Liver (tissue), 9 donors: ENCODE measurements around the gene CHRDL1. TPM values are rescaled to one million over a fixed set of nuclear protein-coding genes. Genes with fewer than 3 reads are reported as not detected.

Source experiments
- DNase-seq: peaks from one replicate; pipeline ENCODE4 v3.0.0-alpha.2; 2017; ENCODE audit warnings: low spot score
- H3K27ac ChIP-seq, 2 donors: one replicate each; pipeline ENCODE4 v1.7.0; 2013; ENCODE audit warnings: inconsistent platforms in 2 of 2, low read length in 2 of 2, control low read depth in 1 of 2, low read depth in 1 of 2, mild to moderate bottlenecking in 1 of 2
- H3K27me3 ChIP-seq, 4 donors: one replicate each; pipeline versions ENCODE4 v1.6.1 to v1.7.0; 2013; ENCODE audit warnings: low read length in 3 of 4, inconsistent platforms in 1 of 4, mild to moderate bottlenecking in 1 of 4, moderate library complexity in 1 of 4; ENCODE audit not compliant: control insufficient read depth in 4 of 4, insufficient read depth in 4 of 4
- H3K36me3 ChIP-seq, 4 donors: one replicate each; pipeline versions ENCODE4 v1.6.1 to v1.7.0; 2013; ENCODE audit warnings: low read length in 3 of 4, mild to moderate bottlenecking in 3 of 4, low read depth in 1 of 4, moderate library complexity in 1 of 4; ENCODE audit not compliant: control insufficient read depth in 4 of 4, insufficient read depth in 3 of 4
- H3K4me1 ChIP-seq, 4 donors: one replicate each; pipeline versions ENCODE4 v1.6.1 to v1.7.0; 2013; ENCODE audit warnings: low read length in 3 of 4, mild to moderate bottlenecking in 3 of 4, moderate library complexity in 1 of 4; ENCODE audit not compliant: control insufficient read depth in 4 of 4, insufficient read depth in 4 of 4
- H3K4me3 ChIP-seq, 3 donors: one replicate each; pipeline versions ENCODE4 v1.6.1 to v1.7.0; 2013; ENCODE audit warnings: low read length in 3 of 3, control low read depth in 1 of 3, low read depth in 1 of 3, mild to moderate bottlenecking in 1 of 3
- H3K9ac ChIP-seq, 2 donors: one replicate each; pipeline ENCODE4 v1.7.0; 2013; ENCODE audit warnings: low read length in 2 of 2, mild to moderate bottlenecking in 2 of 2, moderate library complexity in 2 of 2, control low read depth in 1 of 2, low read depth in 1 of 2
- H3K9me3 ChIP-seq, 4 donors: one replicate each; pipeline versions ENCODE4 v1.6.1 to v1.7.0; 2013; ENCODE audit warnings: low read length in 3 of 4; ENCODE audit not compliant: control insufficient read depth in 4 of 4
- EGR1 ChIP-seq, 2 donors: IDR thresholded peaks; 2 replicates each; pipeline ENCODE4 v1.6.1; 2016 to 2018; ENCODE audit warnings: antibody characterized with exemption in 2 of 2, low read depth in 2 of 2
- FOXA1 ChIP-seq: IDR thresholded peaks from 2 replicates; pipeline ENCODE4 v1.6.1; 2016; ENCODE audit warnings: antibody characterized with exemption
- FOXA2 ChIP-seq: IDR thresholded peaks from 2 replicates; pipeline ENCODE4 v1.6.1; 2016; ENCODE audit warnings: antibody characterized with exemption
- GABPA ChIP-seq, 2 donors: IDR thresholded peaks in 1 of 2; conservative IDR thresholded peaks in 1 of 2; 2 replicates each; pipeline ENCODE4 v1.6.1; 2016; ENCODE audit warnings: antibody characterized with exemption in 2 of 2, mild to moderate bottlenecking in 1 of 2, moderate library complexity in 1 of 2
- HNF4A ChIP-seq, 2 donors: conservative IDR thresholded peaks; 2 replicates each; pipeline ENCODE4 v1.6.1; 2016; ENCODE audit warnings: antibody characterized with exemption in 2 of 2, mild to moderate bottlenecking in 2 of 2
- HNF4G ChIP-seq: IDR thresholded peaks from 2 replicates; pipeline ENCODE4 v1.6.1; 2016; ENCODE audit warnings: antibody characterized with exemption
- JUND ChIP-seq, 2 donors: IDR thresholded peaks; 2 replicates each; pipeline ENCODE4 v1.6.1; 2016; ENCODE audit warnings: antibody characterized with exemption in 2 of 2
- MAX ChIP-seq: IDR thresholded peaks from 2 replicates; pipeline ENCODE4 v1.6.1; 2016; ENCODE audit warnings: antibody characterized with exemption
- NR2F2 ChIP-seq: IDR thresholded peaks from 2 replicates; pipeline ENCODE4 v1.6.1; 2016; ENCODE audit warnings: antibody characterized with exemption
- RAD21 ChIP-seq, 2 donors: IDR thresholded peaks; 2 replicates each; pipeline ENCODE4 v1.6.1; 2016; ENCODE audit warnings: antibody characterized with exemption in 2 of 2, mild to moderate bottlenecking in 2 of 2
- RXRA ChIP-seq, 2 donors: IDR thresholded peaks; 2 replicates each; pipeline ENCODE4 v1.6.1; 2017 to 2018; ENCODE audit warnings: antibody characterized with exemption in 2 of 2, mild to moderate bottlenecking in 1 of 2
- SP1 ChIP-seq: IDR thresholded peaks from 2 replicates; pipeline ENCODE4 v1.6.1; 2018; ENCODE audit warnings: antibody characterized with exemption, mild to moderate bottlenecking
- TAF1 ChIP-seq: conservative IDR thresholded peaks from 2 replicates; pipeline ENCODE4 v1.6.1; 2016; ENCODE audit warnings: antibody characterized with exemption, mild to moderate bottlenecking
- YY1 ChIP-seq: IDR thresholded peaks from 2 replicates; pipeline ENCODE4 v1.6.1; 2016; ENCODE audit warnings: antibody characterized with exemption, mild to moderate bottlenecking
- WGBS: extraction: QIAGEN DNeasy Blood & Tissue Kit; methylation state at CpG from one replicate; pipeline ENCODE4 v1.1.7; 2013; 5-methylcytosine and 5-hydroxymethylcytosine counted together
- polyA plus RNA-seq, 2 donors: library from polyadenylated mRNA; stranded (reverse) in 1 of 2; unstranded in 1 of 2; fragments of 200-250 nt in 1 of 2; fragments of >200 nt in 1 of 2; fragmentation: Nextera tagmentation in 1 of 2; extraction: Ambion mirVana in 1 of 2; gene quantifications; one replicate each; pipeline versions ENCODE4 v1.2.1 to v1.2.3, GENCODE V29; 2013 to 2015
- total RNA-seq, 2 donors: library from RNA; depleted of rRNA; stranded (reverse); fragments of >200 nt; gene quantifications; one replicate each; pipeline ENCODE4 v1.2.3, GENCODE V29; 2014
- TF ChIP-seq, protein P1 (sequence below): IDR thresholded peaks from 2 replicates; pipeline ENCODE4 v1.6.1; 2016; ENCODE audit warnings: antibody characterized with exemption, mild to moderate bottlenecking
- TF ChIP-seq, protein P2 (sequence below): fragments of 150-350 bp; IDR thresholded peaks from 2 replicates; pipeline ENCODE4 v1.5.1; 2017; ENCODE audit warnings: improper control_type of control experiment, low read depth, low read length; ENCODE audit not compliant: missing input control
- TF ChIP-seq, protein P3 (sequence below): IDR thresholded peaks from 2 replicates; pipeline ENCODE4 v1.6.1; 2016; ENCODE audit warnings: antibody characterized with exemption
- donor health status: healthy.
- donor health status: healthy.
- donor health status: healthy.
- donor health status: healthy.
- donor health status: healthy.

CHRDL1 gene
- total and polyA plus RNA-seq, 4 donors, result 0.17 to 2.1 (median 0.67) TPM

GRCh38 chrX:110723844-110724243, 71.8 kb downstream of the CHRDL1 start:
- Histone ChIP-seq H3K9ac (no peak overlapping the region), H3K36me3 (no peaks in the 10 kb centered on the region), H3K27ac (no peak overlapping the region), H3K4me3 (no peak overlapping the region), H3K27me3 (no peaks in the 10 kb centered on the region), H3K4me1 (no peaks in the 10 kb centered on the region), H3K9me3 (no peaks in the 10 kb centered on the region)
- WGBS, result 82% methylated on average over 2 of the region's 2 CpGs
- TF ChIP-seq YY1, result no peak
- TF ChIP-seq RAD21 (IDR thresholded peaks at IDR 0.05), result no peak
- TF ChIP-seq FOXA2, result no peak
- TF ChIP-seq GABPA (IDR thresholded peaks at IDR 0.05 in 1 of 2, conservative IDR thresholded peaks at IDR 0.05 in 1 of 2), result no peak
- no peak for TF ChIP-seq JUND (IDR thresholded peaks at IDR 0.05)
- TF ChIP-seq, protein P1, sequence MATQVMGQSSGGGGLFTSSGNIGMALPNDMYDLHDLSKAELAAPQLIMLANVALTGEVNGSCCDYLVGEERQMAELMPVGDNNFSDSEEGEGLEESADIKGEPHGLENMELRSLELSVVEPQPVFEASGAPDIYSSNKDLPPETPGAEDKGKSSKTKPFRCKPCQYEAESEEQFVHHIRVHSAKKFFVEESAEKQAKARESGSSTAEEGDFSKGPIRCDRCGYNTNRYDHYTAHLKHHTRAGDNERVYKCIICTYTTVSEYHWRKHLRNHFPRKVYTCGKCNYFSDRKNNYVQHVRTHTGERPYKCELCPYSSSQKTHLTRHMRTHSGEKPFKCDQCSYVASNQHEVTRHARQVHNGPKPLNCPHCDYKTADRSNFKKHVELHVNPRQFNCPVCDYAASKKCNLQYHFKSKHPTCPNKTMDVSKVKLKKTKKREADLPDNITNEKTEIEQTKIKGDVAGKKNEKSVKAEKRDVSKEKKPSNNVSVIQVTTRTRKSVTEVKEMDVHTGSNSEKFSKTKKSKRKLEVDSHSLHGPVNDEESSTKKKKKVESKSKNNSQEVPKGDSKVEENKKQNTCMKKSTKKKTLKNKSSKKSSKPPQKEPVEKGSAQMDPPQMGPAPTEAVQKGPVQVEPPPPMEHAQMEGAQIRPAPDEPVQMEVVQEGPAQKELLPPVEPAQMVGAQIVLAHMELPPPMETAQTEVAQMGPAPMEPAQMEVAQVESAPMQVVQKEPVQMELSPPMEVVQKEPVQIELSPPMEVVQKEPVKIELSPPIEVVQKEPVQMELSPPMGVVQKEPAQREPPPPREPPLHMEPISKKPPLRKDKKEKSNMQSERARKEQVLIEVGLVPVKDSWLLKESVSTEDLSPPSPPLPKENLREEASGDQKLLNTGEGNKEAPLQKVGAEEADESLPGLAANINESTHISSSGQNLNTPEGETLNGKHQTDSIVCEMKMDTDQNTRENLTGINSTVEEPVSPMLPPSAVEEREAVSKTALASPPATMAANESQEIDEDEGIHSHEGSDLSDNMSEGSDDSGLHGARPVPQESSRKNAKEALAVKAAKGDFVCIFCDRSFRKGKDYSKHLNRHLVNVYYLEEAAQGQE, result no peak
- TF ChIP-seq, protein P2, sequence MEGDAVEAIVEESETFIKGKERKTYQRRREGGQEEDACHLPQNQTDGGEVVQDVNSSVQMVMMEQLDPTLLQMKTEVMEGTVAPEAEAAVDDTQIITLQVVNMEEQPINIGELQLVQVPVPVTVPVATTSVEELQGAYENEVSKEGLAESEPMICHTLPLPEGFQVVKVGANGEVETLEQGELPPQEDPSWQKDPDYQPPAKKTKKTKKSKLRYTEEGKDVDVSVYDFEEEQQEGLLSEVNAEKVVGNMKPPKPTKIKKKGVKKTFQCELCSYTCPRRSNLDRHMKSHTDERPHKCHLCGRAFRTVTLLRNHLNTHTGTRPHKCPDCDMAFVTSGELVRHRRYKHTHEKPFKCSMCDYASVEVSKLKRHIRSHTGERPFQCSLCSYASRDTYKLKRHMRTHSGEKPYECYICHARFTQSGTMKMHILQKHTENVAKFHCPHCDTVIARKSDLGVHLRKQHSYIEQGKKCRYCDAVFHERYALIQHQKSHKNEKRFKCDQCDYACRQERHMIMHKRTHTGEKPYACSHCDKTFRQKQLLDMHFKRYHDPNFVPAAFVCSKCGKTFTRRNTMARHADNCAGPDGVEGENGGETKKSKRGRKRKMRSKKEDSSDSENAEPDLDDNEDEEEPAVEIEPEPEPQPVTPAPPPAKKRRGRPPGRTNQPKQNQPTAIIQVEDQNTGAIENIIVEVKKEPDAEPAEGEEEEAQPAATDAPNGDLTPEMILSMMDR, result no peak
- no peak for TF ChIP-seq MAX
- TF ChIP-seq HNF4A (conservative IDR thresholded peaks at IDR 0.05), result no peak
- no peak for TF ChIP-seq HNF4G
- TF ChIP-seq NR2F2, result no peak
- TF ChIP-seq SP1, result no peak
- TF ChIP-seq FOXA1, result no peak
- no peak for TF ChIP-seq RXRA (IDR thresholded peaks at IDR 0.05)
- no peak for TF ChIP-seq TAF1
- TF ChIP-seq, protein P3, sequence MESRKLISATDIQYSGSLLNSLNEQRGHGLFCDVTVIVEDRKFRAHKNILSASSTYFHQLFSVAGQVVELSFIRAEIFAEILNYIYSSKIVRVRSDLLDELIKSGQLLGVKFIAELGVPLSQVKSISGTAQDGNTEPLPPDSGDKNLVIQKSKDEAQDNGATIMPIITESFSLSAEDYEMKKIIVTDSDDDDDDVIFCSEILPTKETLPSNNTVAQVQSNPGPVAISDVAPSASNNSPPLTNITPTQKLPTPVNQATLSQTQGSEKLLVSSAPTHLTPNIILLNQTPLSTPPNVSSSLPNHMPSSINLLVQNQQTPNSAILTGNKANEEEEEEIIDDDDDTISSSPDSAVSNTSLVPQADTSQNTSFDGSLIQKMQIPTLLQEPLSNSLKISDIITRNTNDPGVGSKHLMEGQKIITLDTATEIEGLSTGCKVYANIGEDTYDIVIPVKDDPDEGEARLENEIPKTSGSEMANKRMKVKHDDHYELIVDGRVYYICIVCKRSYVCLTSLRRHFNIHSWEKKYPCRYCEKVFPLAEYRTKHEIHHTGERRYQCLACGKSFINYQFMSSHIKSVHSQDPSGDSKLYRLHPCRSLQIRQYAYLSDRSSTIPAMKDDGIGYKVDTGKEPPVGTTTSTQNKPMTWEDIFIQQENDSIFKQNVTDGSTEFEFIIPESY, result no peak
- TF ChIP-seq EGR1 (IDR thresholded peaks at IDR 0.05; ENCODE audit: low read depth in 2 of 2), result no peak
- DNase-seq, result no peak

DNA sequence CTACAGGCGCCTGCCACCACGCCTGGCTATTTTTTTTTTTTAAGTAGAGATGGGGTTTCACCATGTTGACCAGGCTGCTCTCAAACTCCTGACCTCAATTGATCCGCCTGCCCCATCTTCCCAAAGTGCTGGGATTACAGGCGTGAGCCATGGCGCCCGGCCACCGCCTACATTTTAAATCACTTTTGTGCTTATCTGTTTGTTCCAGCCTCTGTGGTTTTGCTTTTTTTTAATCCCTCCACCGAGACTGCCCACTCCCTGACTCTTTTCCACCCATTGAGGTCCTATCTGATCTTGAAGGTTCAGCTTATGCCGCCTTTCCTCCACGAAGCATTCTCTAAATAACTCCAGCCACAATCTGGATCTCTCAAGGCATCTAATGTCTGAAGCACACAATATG, 73.5 kb downstream of the CHRDL1 start:
- no peaks in the 10 kb centered on the region for H3K27me3 ChIP-seq
- no peak overlapping the region for H3K4me3 ChIP-seq
- no peaks in the 10 kb centered on the region for H3K4me1 ChIP-seq
- H3K36me3 ChIP-seq, result no peaks in the 10 kb centered on the region
- WGBS, result 90% methylated on average over 10 of the region's 10 CpGs
- no peak overlapping the region for H3K27ac ChIP-seq
- DNase-seq, result no peak
- H3K9me3 ChIP-seq, result no peaks in the 10 kb centered on the region
- TF ChIP-seq JUND (IDR thresholded peaks at IDR 0.05) (no peak), HNF4G (no peak), RXRA (IDR thresholded peaks at IDR 0.05) (no peak), SP1 (no peak), GABPA (IDR thresholded peaks at IDR 0.05 in 1 of 2, conservative IDR thresholded peaks at IDR 0.05 in 1 of 2) (no peak)
- TF ChIP-seq, protein P1, result no peak
- H3K9ac ChIP-seq, result no peak overlapping the region
